Right hindlimb (tissue), 1 donor: ENCODE results near the gene NUP210L.
"Not testable (repeated sequence)": the region's sequence is repeated elsewhere in the genome, so short reads cannot be mapped to it uniquely, and the experiment has no call there.

Source experiments
- DNase-seq: peaks from one replicate; pipeline ENCODE4 v3.0.0-alpha.2; 2018

The NUP210L gene

DNA sequence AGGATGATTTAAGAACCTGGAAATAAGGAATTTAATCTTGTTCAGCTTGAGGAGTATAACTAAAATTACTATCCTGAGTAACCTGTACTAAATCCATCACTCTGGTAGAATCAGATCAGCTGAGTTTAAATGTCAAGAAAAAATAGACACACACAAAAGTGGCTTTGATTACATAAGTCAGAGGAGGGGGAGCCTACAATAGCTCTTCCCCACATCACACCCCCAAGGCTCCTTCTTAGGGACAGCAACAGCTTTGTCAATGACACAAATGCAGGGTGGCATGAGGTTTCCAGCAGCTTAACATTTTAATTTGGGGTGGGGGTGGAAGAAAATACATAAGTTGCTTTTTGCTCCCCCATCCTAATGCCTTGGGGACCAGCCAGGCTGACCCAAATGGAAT lies 12.6 kb upstream of the NUP210L start:
- no peak for DNase-seq

DNA sequence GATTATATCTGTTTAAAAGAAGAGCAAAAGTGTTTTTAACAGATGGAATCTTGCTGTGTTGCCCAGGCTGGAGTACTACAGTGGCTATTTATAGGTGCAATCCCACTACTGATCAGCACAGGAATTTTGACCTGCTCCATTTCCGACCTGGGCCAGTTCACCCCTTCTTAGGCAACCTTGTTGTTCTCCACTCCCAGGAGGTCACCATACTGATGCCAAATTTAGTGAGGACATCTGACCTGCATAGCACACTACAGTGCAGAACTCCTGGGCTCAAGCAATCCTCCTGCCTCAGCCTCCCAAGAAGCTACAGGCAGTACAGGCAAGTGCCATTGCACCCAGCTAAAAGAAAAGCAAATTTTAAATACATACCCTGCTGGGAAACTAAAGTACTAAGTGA lies 11.3 kb upstream of the NUP210L start:
- no peak for DNase-seq

DNA sequence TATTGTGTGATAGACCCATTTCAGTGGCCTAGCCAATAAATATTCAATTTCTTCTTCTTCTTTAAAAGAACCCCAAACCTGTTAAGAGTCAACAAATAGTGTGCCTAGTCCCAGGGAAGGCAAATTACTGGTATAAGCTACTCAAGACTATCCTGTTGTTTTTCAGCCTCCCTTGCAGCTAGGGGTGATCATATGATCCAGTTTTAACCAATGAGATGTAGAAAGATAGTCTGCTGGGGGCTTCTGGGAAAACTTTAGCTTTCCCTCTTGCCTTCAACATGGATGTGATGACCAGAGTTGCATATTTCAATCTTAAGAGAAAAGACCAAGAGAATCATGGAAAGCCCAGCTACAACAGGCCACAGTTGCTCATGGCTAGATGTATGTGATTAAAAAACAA lies 4.7 kb upstream of the NUP210L start:
- DNase-seq, result no peak

DNA sequence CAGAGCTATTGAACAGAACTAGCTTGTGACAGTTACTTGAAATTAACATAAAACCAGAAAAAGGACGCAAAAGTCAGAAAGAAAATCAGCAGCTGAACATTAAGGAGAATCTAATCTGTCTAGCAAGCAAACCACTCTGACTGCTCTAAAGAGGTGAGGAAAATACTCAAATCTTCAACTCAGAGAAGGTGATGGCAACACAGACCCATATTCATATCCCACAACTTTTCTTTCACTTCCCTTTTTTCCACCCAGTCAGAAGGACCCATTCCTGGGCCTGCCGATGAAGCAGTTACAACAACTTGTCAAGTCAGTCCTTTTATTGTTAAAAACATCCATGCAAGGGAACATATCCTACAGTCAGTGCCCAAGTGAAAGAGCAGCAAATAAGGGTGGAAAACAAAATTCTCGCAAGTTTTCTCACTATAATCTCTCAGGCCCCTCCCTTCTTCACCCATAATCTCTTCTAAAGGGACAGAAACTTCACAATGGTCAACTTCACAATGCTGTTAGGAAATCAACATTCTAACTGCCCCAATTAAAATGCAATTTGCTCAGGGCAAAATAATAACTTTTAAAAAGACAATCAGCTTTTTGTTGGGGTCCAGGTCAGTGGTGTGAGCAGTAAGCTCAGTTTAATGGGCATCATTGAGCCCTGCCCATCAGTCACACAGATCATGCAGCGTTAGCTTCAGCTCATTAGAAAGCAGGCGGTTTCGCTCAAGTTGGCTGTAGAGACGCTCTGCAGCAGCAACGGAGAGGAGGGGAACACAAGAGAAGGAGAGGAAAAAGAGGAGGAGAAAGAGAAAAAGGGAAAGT lies 3.6 kb upstream of the NUP210L start:
- no peak for DNase-seq

DNA sequence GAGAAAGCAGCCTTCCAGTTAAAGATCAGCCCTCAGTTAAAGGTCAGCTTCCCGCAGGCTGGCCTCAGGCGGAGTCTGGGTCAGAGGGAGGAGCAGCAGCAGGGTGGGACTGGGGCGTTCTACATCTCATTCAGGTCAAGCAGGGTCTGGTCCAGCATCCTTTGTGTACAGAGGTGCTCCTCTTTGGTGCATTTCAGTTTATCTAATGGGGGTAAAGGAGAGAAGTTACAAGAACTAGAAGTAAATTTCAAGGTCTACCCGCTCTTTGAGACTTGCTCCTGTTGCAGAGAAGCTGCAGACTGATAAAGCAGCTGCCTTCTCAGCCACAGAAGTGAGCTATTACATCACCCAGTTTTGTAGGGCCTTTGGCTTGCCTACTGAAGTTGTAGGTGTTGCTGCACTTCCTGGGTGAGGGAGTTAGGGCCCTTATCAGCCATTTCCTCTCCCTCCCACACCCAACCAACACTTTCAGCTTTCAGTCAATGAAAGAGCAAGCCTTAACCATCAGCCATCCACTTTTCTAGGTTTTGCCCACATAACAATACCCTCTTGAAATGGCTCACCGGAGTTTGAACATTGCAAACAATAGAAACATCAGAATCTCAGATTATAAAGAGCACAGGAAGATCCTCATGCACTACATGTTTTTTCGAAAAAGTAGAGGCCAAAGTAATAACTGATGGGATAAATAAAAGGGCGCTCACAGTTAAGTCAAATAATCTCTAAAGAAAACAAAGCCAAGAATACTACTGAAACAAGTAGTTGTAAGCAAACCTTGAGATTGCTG lies 2.8 kb upstream of the NUP210L start:
- no peak for DNase-seq

DNA sequence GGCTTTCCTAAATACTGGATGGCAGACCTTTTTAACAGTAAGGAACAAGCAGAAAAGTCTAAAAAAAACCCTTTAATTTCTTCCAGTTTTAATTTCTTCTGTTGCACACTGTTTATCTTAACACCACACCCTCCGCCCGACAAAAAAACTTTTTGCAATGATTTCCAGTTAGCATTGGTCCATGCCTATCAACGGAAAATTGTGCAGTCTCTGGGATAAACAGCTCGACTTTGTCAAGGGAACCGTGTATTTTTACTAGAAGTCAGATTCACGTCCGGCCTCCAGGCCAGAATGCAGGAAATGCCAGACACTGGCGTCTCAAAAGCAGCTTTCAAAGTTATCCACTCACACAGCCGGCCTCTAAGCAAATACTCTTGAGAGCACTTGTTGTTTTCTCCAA lies 378 bp upstream of the NUP210L start:
- peak; percentile 40 for DNase-seq

DNA sequence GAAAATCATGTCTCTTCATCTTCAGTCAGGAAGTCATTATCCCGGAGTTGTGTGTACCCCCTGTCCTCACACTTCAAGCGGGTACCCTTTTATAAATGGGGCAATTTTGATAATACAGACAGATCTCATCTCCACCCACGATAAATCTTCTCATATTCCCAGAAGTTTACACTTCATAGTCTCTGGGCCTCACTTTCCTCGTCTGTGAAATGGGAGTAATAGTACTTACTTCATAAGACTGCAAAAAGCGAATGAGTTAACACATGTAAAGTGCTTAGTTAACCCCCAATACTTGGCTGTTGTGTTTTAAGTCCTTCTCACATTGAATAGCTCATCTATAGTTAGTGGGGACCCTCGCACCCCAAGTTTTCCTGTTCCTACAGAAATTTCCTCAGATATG lies 820 bp downstream of the NUP210L start:
- DNase-seq, result no peak

DNA sequence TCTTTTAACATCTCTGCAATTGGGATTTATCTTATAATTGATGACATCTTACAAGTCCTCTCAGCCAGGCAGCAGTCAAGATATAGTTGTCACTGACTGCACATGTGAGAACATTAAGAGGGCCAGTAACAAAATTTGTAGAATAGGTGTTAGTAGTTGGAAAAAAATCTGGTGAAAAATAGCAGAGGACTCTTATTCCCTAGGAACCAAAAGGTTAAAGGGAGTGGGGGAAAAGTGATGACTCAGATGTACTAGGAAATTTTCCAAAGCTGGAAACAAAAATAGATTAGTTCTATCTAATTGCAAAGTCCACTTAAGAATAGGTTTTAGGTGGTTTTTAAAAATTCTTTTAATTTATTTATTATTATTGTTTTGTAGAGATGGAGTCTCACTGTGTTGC lies 3.6 kb downstream of the NUP210L start:
- no peak for DNase-seq

DNA sequence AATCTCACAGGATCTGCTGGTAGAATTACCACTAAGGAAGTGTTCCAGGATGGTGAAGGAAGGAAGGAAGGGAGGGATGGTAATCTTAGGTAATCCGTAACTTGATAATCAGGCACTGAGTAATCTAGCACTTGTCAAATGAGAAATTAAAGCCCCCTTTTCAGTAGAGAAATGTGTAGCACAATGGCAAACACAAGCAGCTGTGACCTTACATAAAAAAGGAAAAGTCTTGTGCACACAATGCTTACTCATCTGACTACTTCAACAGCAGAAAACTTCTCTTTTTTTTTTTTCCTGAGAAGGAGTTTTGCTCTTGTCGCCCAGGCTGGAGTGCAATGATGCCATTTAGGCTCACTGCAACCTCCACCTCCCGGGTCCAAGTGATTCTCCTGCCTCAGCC lies 6.1 kb downstream of the NUP210L start:
- DNase-seq, result no peak

DNA sequence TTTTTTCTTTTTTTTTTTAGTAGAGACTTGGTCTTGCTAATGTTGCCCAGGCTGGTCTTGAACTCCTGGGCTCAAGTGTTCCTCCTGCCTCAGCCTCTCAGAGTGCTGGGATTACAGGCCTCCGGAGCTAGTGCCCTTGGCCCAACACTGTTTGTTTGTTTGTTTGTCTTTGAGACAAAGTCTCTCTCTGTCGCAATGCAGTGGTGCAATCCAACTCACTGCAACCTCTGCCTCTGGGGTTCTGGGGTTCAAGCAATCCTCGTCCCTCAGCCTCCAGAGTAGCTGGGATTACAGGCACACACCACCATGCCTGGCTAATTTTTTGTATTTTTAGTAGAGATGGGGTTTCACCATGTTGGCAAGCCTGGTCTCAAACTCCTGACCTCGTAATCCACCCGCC lies 7.4 kb downstream of the NUP210L start:
- DNase-seq, result not testable (repeated sequence)

DNA sequence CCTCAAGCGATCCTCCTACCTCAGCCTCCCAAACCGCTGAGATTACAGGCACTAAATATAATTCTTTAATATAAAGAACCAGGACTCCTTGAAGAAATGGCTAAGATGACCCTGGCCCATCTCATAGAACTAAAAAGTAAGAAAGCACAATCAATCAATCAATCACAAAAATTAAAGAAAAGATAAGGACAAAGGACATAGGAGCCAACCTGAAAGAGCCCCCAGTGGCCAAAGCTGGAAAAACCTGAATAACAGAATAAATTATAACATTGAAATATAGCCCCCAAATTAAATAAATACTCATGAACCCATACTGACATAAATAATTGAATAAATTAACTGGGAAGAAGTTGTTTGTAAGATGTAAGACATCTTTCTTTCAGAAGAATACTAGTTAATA lies 8.9 kb downstream of the NUP210L start:
- DNase-seq, result no peak

DNA sequence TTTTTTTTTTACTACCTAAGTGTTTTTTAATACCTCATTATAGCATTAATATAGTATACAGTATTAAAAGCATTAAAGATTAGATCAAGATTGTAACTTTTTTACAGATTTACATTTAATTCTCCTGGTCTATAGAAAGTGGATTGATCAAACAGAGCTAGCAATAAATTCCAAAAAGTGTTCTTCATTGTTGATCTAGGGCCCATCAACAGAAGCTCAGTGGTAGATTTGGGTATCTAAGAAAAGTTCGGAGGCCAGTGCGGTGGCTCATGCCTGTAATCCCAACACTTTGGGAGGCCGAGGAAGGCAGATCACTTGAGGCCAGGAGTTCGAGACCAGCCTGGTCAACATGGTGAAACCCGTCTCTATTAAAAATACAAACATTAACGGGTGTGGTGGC lies 12.5 kb downstream of the NUP210L start:
- no peak for DNase-seq

DNA sequence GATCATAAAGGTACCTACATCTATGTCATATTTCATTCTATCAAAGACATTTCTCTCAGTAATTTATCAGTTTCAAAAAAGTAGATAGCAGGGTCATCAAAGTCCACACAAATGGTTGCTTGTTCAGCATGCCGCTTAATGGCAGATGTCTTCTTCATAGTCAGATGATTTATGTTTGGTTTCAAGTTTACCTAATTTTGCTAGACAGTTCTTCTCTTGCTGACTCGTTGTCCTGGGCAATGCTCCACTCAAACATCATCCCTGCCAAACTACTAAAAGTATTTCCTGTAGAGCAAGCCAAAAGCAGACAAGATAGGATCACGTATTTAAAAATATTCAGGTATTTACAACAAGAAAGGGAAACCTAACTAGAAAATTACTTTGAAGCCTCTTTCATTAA lies 13.6 kb downstream of the NUP210L start:
- DNase-seq, result no peak

DNA sequence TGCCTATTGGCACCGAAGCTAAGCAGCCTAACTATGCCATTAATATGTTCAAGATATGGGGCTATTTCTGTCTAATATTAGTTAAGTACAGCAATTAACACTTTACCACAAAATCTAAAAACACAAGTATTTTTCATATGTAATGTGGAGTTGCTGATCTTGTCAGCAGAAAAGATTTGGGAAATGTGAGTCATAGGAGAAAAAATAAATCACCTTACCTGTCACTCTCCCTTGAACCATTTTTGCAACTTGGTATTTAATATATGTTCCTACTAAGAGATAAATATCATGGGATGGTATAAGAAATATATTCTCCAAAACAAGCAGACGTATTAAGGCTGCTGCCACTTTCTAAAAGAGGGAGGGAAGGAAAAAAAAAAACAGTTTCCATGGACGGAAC lies 17.0 kb downstream of the NUP210L start:
- DNase-seq, result no peak

DNA sequence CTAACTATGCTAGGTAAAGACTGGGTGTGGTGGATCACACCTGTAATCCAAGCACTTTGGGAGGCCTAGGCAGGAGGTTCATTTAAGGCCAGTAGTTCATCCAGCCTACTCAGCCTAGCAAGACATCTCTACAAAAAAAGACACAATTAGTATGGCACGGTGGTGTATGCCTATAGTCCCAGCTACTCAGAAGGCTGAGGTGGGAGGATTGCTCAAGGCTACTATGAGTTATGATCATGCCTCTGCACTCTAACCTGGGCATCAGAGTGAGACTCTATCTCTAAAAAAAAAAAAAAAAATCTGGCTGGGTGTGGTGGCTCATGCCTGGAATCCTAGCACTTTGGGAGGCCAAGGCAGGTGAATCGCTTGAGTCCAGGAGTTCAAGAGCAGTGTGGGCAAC lies 21.6 kb downstream of the NUP210L start:
- no peak for DNase-seq

DNA sequence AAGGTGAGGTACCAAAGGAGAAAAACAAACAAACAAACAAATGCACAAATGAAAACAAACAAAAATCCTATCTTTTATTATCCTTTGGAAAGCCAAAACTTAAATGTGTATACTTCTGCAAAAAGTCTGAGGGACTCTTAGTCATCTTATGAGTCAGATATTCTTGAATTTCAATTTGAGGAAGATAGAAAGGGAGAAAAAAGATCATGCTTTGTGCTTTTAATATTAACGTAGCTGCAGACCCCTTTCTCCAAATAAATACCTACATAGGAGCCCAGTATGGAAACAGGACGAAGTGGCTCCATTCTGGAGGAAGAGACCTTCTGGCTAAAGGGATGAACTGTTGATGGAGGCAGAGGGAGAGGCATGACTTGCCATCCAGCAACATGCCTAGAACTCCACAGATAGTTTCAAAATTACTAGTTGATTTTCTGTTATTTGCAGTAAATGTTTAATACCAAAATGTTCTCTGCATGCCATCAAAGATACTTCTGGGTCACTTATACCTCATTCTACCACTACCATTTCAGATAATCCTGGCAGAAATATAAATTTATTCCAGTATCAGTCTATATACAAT lies 25.4 kb downstream of the NUP210L start:
- DNase-seq, result no peak

DNA sequence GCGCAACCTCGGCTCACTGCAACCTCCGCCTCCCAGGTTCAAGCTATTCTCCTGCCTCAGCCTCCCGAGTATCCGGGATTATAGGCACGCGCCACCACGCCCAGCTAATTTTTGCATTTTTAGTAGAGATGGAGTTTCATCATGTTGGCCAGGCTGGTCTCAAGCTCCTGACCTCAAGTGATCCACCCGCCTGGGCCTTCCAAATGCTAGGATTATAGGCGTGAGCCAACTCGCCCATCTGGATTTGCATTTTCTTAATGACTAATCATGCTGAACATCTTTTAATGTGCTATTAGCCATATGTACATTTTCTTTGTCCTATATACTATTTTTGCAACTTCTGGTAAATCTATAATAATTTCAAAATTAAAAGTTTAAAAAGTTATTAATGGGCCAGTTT lies 31.7 kb downstream of the NUP210L start:
- not testable (repeated sequence) for DNase-seq

DNA sequence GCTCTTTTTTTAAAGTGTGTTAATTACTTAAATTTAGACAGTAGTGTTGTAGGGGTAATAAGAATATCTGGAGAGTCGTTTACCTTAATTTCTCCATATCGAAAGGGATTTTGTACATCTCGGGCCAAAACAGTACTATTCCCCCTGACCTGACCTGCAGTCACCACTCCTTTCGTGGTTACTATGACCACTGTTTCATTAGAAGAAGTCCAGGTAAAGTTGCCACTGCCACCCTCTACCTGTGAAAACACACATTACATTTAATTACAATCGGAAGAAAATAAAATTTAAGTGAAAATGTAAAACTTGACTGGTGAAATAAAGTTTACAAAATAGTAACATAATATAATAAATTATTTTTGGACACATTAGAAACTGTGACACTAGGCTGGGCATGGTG lies 37.2 kb downstream of the NUP210L start:
- DNase-seq, result no peak

DNA sequence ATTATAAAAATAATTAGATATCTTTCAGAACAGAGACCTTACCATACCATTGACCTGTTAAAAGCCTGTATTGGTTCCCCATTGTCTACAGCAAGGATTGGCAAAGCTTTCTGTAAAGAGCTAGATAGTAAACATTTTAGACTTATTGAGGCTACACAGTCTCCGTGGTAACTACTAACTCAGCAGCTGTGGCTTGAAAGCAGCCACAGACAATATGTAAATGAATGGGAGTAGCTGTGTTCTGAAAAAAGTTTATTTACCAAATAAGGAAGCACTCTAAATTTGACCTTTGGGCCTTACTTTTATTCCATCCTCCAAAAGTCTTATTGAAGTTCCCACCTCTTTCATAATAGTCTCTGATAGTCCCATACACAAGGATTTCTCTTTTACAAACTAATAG lies 39.7 kb downstream of the NUP210L start:
- DNase-seq, result no peak

DNA sequence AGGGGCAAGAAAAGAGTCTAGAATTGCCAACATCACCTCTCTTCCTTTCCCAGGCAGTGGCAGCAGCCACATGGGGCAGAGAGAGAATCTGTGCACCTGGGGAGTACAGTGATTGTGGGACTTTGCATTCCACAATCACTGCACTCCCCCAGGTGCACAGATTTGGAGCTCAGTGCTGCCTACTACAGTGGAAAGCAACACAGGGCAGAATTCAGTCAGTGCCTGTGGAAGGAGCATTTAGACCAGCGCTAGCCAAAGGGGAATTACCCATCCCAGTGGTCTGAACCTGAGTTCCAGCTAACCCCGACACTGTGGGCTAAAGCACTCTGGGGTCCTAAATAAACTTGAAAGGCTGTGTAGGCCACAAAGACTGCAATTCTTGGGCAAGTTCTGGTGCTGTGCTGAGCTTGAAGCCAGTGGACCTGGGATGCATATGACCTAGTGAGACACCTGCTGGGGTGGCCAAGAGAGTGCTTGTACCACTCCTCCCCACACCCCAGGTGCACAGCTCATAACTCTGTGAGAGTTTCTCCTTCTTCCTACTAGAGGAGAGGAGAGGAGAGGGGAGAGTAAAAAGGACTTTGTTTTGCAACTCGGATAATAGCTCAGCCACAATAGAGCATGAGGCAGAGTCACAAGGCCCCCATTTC lies 50.3 kb downstream of the NUP210L start:
- no peak for DNase-seq

DNA sequence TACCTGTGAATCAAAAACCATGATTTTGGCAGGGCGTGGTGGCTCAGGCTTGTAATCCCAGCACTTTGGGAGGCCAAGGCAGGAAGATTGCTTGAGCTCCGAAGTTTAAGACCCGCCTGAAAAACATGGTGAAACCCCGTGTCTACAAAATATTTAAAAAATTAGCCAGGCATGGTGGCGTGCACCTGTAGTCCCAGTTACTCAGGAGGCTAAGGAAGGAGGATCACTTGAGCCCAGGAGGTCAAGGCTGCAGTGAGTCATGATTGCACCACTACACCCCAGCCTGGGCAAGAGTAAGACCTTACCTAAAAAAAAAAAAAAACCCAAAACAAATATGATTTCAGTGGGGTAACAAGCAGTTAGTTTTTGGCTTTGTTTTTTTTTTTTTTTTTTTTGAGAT lies 54.7 kb downstream of the NUP210L start:
- DNase-seq, result not testable (repeated sequence)

DNA sequence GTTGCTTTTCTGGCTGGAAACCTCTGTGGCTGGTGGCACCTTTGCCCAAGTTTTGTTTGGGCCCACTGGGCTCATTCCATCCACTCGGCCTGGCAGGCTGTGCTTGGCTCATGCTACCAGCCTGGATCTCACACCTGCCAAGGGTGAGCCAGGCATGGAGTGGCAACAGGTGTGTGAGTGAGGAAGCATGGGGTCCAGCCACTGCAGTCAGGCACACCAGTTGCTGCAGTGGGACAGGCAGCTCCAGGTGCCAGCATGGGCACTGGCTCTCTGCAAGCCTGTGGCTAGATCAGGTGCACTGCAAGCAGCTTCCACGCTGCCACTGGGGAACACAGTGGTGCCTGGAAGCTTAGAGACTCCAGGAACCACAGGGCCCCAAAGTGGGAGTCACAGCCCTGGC lies 57.0 kb downstream of the NUP210L start:
- no peak for DNase-seq

DNA sequence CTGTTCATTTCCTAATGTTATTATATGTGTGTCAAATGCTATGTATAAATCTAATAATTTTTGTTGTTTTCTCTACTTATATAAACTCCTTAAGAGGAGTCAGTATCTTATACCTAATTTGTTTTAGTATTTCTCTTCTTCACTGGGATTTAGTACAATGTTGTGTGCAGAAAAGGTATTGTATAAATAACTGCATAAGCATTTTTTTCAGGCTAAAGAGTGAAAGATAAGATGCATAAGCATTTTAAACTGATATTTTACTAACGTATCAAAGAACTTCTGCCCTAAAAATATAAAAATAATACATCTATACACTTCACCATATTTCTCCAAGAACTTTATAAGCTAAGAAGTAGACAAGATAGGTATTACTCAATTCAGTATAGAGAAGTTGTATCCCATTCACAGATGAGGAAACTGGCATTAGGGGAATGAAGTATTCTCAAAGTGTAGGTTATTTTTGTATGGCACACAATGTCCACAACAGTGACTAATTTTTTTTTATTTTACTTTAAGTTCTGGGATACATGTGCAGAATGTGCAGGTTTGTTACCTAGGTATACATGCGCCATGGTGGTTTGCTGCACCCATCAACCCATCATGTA lies 59.3 kb downstream of the NUP210L start:
- no peak for DNase-seq
